H9 (cell line): Measurements from ENCODE around the gene POLH. TPM values are rescaled to one million over a fixed set of nuclear protein-coding genes. Genes with fewer than 3 reads are reported as not detected.

Experiments
- DNase-seq: peaks from one replicate; pipeline ENCODE4 v3.0.0-alpha.2; 2017
- H2AFZ ChIP-seq: one replicate; pipeline ENCODE4 v1.6.1; 2013; ENCODE audit warnings: mild to moderate bottlenecking, low read length, control low read depth, moderate library complexity
- H2AK5ac ChIP-seq: 2 replicates; pipeline ENCODE4 v1.6.1; 2013; ENCODE audit warnings: low read length, control low read depth, mixed read lengths; ENCODE audit not compliant: insufficient read length
- H2BK120ac ChIP-seq: one replicate; pipeline ENCODE4 v1.6.1; 2013; ENCODE audit warnings: low read depth, mild to moderate bottlenecking, low read length, control low read depth, inconsistent platforms; ENCODE audit not compliant: poor library complexity, severe bottlenecking
- H2BK12ac ChIP-seq: 2 replicates; pipeline ENCODE4 v1.6.1; 2013; ENCODE audit warnings: low read length, control low read depth, mixed read lengths, low read depth; ENCODE audit not compliant: insufficient read length
- H2BK15ac ChIP-seq: 2 replicates; pipeline ENCODE4 v1.6.1; 2013; ENCODE audit warnings: low read depth, low read length, control low read depth
- H2BK20ac ChIP-seq: one replicate; pipeline ENCODE4 v1.6.1; 2013; ENCODE audit warnings: low read depth, mild to moderate bottlenecking, low read length, control low read depth, inconsistent platforms; ENCODE audit not compliant: poor library complexity, severe bottlenecking
- H2BK5ac ChIP-seq: 2 replicates; pipeline ENCODE4 v1.6.1; 2013; ENCODE audit warnings: low read length, control low read depth, mixed read lengths; ENCODE audit not compliant: insufficient read length
- H3K14ac ChIP-seq: 2 replicates; pipeline ENCODE4 v1.6.1; 2013; ENCODE audit warnings: low read length, control low read depth; ENCODE audit not compliant: insufficient read depth
- H3K18ac ChIP-seq: 2 replicates; pipeline ENCODE4 v1.6.1; 2013; ENCODE audit warnings: low read depth, mild to moderate bottlenecking, mixed read lengths, low read length, control low read depth; ENCODE audit not compliant: insufficient read length
- H3K23ac ChIP-seq: 2 replicates; pipeline ENCODE4 v1.6.1; 2013; ENCODE audit warnings: low read length, control low read depth, mixed read lengths, low read depth; ENCODE audit not compliant: insufficient read length
- H3K23me2 ChIP-seq: 2 replicates; pipeline ENCODE4 v1.6.1; 2013; ENCODE audit warnings: low read depth, mild to moderate bottlenecking, mixed read lengths, low read length, control low read depth; ENCODE audit not compliant: insufficient read length, poor library complexity, severe bottlenecking
- H3K27ac ChIP-seq: 2 replicates; pipeline ENCODE4 v1.5.1; 2013; ENCODE audit warnings: low read length, control low read depth, mixed read lengths, low read depth; ENCODE audit not compliant: insufficient read length
- H3K27me3 ChIP-seq: 2 replicates; pipeline ENCODE4 v1.6.1; 2013; ENCODE audit warnings: low read length, control low read depth, inconsistent platforms; ENCODE audit not compliant: insufficient read depth
- H3K4ac ChIP-seq: 2 replicates; pipeline ENCODE4 v1.6.1; 2013; ENCODE audit warnings: low read depth, mild to moderate bottlenecking, control low read depth, inconsistent platforms, low read length, moderate library complexity
- H3K4me1 ChIP-seq: 2 replicates; pipeline ENCODE4 v1.6.1; 2013; ENCODE audit warnings: low read length, control low read depth, inconsistent platforms; ENCODE audit not compliant: insufficient read depth
- H3K4me2 ChIP-seq: 2 replicates; pipeline ENCODE4 v1.6.1; 2013; ENCODE audit warnings: low read length, control low read depth, mixed read lengths; ENCODE audit not compliant: insufficient read length, insufficient read depth
- H3K56ac ChIP-seq: 2 replicates; pipeline ENCODE4 v1.6.1; 2013; ENCODE audit warnings: low read depth, mild to moderate bottlenecking, mixed read lengths, low read length, control low read depth; ENCODE audit not compliant: insufficient read length
- H3K79me1 ChIP-seq: 2 replicates; pipeline ENCODE4 v1.6.1; 2013; ENCODE audit warnings: low read depth, mild to moderate bottlenecking, moderate library complexity, low read length, control low read depth, inconsistent platforms; ENCODE audit not compliant: insufficient read depth, poor library complexity, severe bottlenecking
- H3K79me2 ChIP-seq: 2 replicates; pipeline ENCODE4 v1.6.1; 2013; ENCODE audit warnings: low read length, control low read depth, inconsistent platforms; ENCODE audit not compliant: insufficient read depth
- H3K9ac ChIP-seq: 2 replicates; pipeline ENCODE4 v1.6.1; 2013; ENCODE audit warnings: low read length, control low read depth, mixed read lengths; ENCODE audit not compliant: insufficient read length; ENCODE audit errors: extremely low read depth
- H3K9me3 ChIP-seq: one replicate; pipeline ENCODE4 v1.6.1; 2013; ENCODE audit warnings: low read depth, low read length, inconsistent platforms; ENCODE audit not compliant: control insufficient read depth
- H3T11ph ChIP-seq: one replicate; pipeline ENCODE4 v1.6.1; 2013; ENCODE audit warnings: mild to moderate bottlenecking, low read length, control low read depth, inconsistent platforms
- H4K20me1 ChIP-seq: one replicate; pipeline ENCODE4 v1.6.1; 2013; ENCODE audit not compliant: control insufficient read depth, insufficient read length, insufficient read depth
- H4K5ac ChIP-seq: 2 replicates; pipeline ENCODE4 v1.6.1; 2013; ENCODE audit warnings: low read depth, mild to moderate bottlenecking, mixed read lengths, low read length, control low read depth; ENCODE audit not compliant: insufficient read length
- H4K8ac ChIP-seq: replicated peaks from 2 replicates; pipeline ENCODE4 v1.6.1; 2013; ENCODE audit warnings: low read length, control low read depth, mixed read lengths, low read depth; ENCODE audit not compliant: insufficient read length
- H4K91ac ChIP-seq: 2 replicates; pipeline ENCODE4 v1.6.1; 2013; ENCODE audit warnings: low read depth, mild to moderate bottlenecking, moderate library complexity, mixed read lengths, low read length, control low read depth; ENCODE audit not compliant: insufficient read length
- H3K27ac Mint-ChIP-seq, 3 experiments: 2 replicates in 2 of 3; 3 replicates in 1 of 3; pipeline ENCODE4 v1.8.0; 2020 to 2021; ENCODE audit warnings: mixed read lengths in 3 of 3, mild to moderate bottlenecking in 1 of 3, moderate library complexity in 1 of 3
- H3K27me3 Mint-ChIP-seq: 2 replicates; pipeline ENCODE4 v1.8.0; 2021; ENCODE audit warnings: low read depth, mild to moderate bottlenecking, moderate library complexity, mixed read lengths
- H3K36me3 Mint-ChIP-seq, 3 experiments: 2 replicates in 2 of 3; 3 replicates in 1 of 3; pipeline ENCODE4 v1.8.0; 2020 to 2021; ENCODE audit warnings: low read depth in 3 of 3, mixed read lengths in 3 of 3; ENCODE audit not compliant: insufficient read depth in 1 of 3
- H3K4me1 Mint-ChIP-seq, 2 experiments: 2 replicates each; pipeline ENCODE4 v1.8.0; 2020; ENCODE audit warnings: mixed read lengths in 2 of 2
- H3K4me3 Mint-ChIP-seq, 2 experiments: 2 replicates in 1 of 2; 3 replicates in 1 of 2; pipeline ENCODE4 v1.8.0; 2020 to 2021; ENCODE audit warnings: mild to moderate bottlenecking in 2 of 2, mixed read lengths in 2 of 2, moderate library complexity in 1 of 2
- H3K9me3 Mint-ChIP-seq, 2 experiments: 2 replicates in 1 of 2; 3 replicates in 1 of 2; pipeline ENCODE4 v1.8.0; 2020; ENCODE audit warnings: mild to moderate bottlenecking in 2 of 2, mixed read lengths in 2 of 2, moderate library complexity in 1 of 2
- CTCF ChIP-seq: fragments of 200-600 bp; sonication (generic); conservative IDR thresholded peaks from 3 replicates; pipeline ENCODE4 v1.8.0; 2021; ENCODE audit warnings: antibody characterized with exemption, mild to moderate bottlenecking
- WGBS: extraction: QIAGEN DNeasy Blood & Tissue Kit; methylation state at CpG from one replicate; pipeline ENCODE4 v1.1.7; 2013; ENCODE audit warnings: missing lambda C conversion rate, low lambda C conversion rate, mixed read lengths; ENCODE audit not compliant: insufficient read length; ENCODE audit errors: extremely low coverage; 5-methylcytosine and 5-hydroxymethylcytosine counted together
- total RNA-seq: library from RNA; stranded (reverse); gene quantifications from 2 replicates; pipeline ENCODE4 v1.2.1, GENCODE V29; 2021

The POLH gene
- total RNA-seq, 1 experiment from 2014 or later, result 12.6 TPM

GRCh38 chr6:43582911-43583310 is 6.9 kb downstream of the POLH start:
- H3K79me1 ChIP-seq, result no peaks in the 10 kb centered on the region
- Mint-ChIP-seq H3K4me3 (no peak overlapping the region), H3K9me3 (peaks cover 5% of the 10 kb centered on the region in 2 experiments; a peak in 4 of 5 replicates), H3K36me3 (peaks cover 5 to 66% (median 49%) of the 10 kb centered on the region in 3 experiments; a peak in 6 of 7 replicates), H3K4me1 (peaks cover 3 to 5% of the 10 kb centered on the region in 2 experiments; a peak in 3 of 4 replicates), H3K27me3 (no peaks in the 10 kb centered on the region), H3K27ac (no peak overlapping the region)
- no peaks in the 10 kb centered on the region for H3K23me2 ChIP-seq
- H3K27me3 ChIP-seq, result no peaks in the 10 kb centered on the region
- H2BK120ac ChIP-seq, result no peak overlapping the region
- no peak overlapping the region for H4K91ac ChIP-seq
- H3K27ac ChIP-seq, result no peak overlapping the region
- no peak overlapping the region for H2BK5ac ChIP-seq
- H2BK20ac ChIP-seq, result no peak overlapping the region
- H2BK12ac ChIP-seq, result no peak overlapping the region
- no peak overlapping the region for H3K56ac ChIP-seq
- no peaks in the 10 kb centered on the region for H3K9me3 ChIP-seq
- H2BK15ac ChIP-seq, result no peak overlapping the region
- no peak for DNase-seq
- H3K9ac ChIP-seq, result no peak overlapping the region
- no peak for TF ChIP-seq CTCF
- no peak overlapping the region for H3K4ac ChIP-seq
- no peak overlapping the region for H3K14ac ChIP-seq
- H4K20me1 ChIP-seq, result no peaks in the 10 kb centered on the region
- H4K8ac ChIP-seq, result no peak overlapping the region
- no peak overlapping the region for H3K4me2 ChIP-seq
- H3K4me1 ChIP-seq, result no peaks in the 10 kb centered on the region
- no peak overlapping the region for H3K23ac ChIP-seq
- peaks cover 1% of the 10 kb centered on the region; the same call in 1 of the 2 replicates for H3K79me2 ChIP-seq
- H3K18ac ChIP-seq, result no peak overlapping the region
- H2AFZ ChIP-seq, result no peak overlapping the region
- no peak overlapping the region for H3T11ph ChIP-seq
- no CpG with 5 or more reads among the region's 5 CpGs for WGBS
- H4K5ac ChIP-seq, result no peak overlapping the region
- no peak overlapping the region for H2AK5ac ChIP-seq
